Measurements from ENCODE around the gene RNF112. TPM values are rescaled to one million over a fixed set of nuclear protein-coding genes. Genes with fewer than 3 reads are reported as not detected.

The RNF112 gene
- total RNA-seq, 1 experiment from 2014 or later = 0.10 TPM

GRCh38 chr17:19363114-19363438 lies 48.0 kb upstream of the RNF112 start:
- DNase-seq (ENCODE audit: low read depth, low spot score) = no peak
- H3K4me1 ChIP-seq (ENCODE audit: control insufficient read depth, insufficient read depth, low read length) = peaks cover 5% of the 10 kb centered on the region
- no peaks in the 10 kb centered on the region; the same call in 1 of the 2 replicates for H3K36me3 ChIP-seq (ENCODE audit: control insufficient read depth, insufficient read depth, low read length)
- TF ChIP-seq TCF7L2 (IDR thresholded peaks at IDR 0.05; ENCODE audit: low read depth, low read length) = no peak
- TF ChIP-seq REST (IDR thresholded peaks at IDR 0.05; ENCODE audit: insufficient read depth in 1 of 2, low read depth in 2 of 2, low read length in 1 of 2) = no peak
- TF ChIP-seq POLR2AphosphoS5 (IDR thresholded peaks at IDR 0.05; ENCODE audit: low read depth, low read length) = no peak
- no peak for TF ChIP-seq SIN3A (IDR thresholded peaks at IDR 0.05; ENCODE audit: borderline replicate concordance, insufficient read depth, low read depth, low read length)
- TF ChIP-seq CTCF (IDR thresholded peaks at IDR 0.05) = no peak
- intact Hi-C loops (cut with micrococcal nuclease; ENCODE audit: unreplicated experiment) = loop anchor here (2.0 kb wide), 1 partner anchor 84 kb away; no protein-coding TSS in a partner anchor
- ChIA-PET POLR2A (no interaction called here), CTCF (interaction anchor here (0.6 to 1.3 kb wide), 5 partner anchors 15 to 163 kb away, joined by 3 to 8 read pairs (median 6); no protein-coding TSS in a partner anchor)
- in situ Hi-C loops (cut with HindIII; ENCODE audit: low pct_unique_long_range_greater_than_20kb, low sequenced_read_pairs) = no loop called here
- ATAC-seq = no peak
- H3K27ac ChIP-seq (ENCODE audit: low read length) = no peak overlapping the region; the same call in 1 of the 2 replicates
- H3K9me3 ChIP-seq (ENCODE audit: control insufficient read depth, insufficient read depth, low read depth, low read length) = no peaks in the 10 kb centered on the region
- no peaks in the 10 kb centered on the region for H3K27me3 ChIP-seq (ENCODE audit: control insufficient read depth, insufficient read depth, low read length)
- BruUV-seq (replicated peaks) = no TSS peak
- peak overlapping the region; percentile 58 to 79 for H3K4me3 ChIP-seq (ENCODE audit: low read depth in 2 of 2, low read length in 2 of 2)

DNA sequence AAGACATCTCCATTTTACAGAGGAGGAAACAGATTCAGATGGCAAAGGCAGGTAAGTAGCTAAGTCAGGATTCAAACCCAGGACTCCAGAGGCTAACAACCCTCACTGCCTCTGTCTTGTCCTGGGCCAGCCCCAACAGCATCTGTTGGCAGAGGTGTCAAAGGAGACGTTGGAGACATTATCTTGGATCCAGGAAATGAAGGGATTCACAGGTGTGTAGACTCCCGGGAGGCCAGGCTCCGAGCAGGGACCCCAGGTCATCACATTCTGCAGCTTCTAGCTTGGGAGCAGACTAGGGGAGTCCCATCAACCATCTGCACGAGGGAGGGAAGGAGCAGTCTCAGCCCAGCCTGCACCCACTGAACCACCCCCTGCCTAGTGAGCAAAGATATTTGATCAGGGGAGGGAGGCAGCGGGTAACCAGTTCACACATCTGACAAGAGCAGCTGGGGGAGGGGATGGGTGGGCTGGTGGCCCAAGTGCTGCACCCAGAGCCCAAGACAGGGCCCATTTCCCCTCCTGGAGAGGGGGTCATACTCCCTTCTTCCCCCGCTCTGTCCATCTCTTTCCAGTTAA lies 47.5 kb upstream of the RNF112 start:
- peaks cover 5% of the 10 kb centered on the region for H3K4me1 ChIP-seq (ENCODE audit: control insufficient read depth, insufficient read depth, low read length)
- H3K4me3 ChIP-seq (ENCODE audit: low read depth in 2 of 2, low read length in 2 of 2) = peak overlapping the region in 1 of 2 experiments; percentile 79; a peak in 2 of 4 replicates
- H3K27me3 ChIP-seq (ENCODE audit: control insufficient read depth, insufficient read depth, low read length) = no peaks in the 10 kb centered on the region
- BruUV-seq (replicated peaks) = no TSS peak
- H3K9me3 ChIP-seq (ENCODE audit: control insufficient read depth, insufficient read depth, low read depth, low read length) = no peaks in the 10 kb centered on the region
- POLR2A ChIA-PET = interaction anchor here (0.5 kb wide), 1 partner anchor 81 kb away, joined by 4 read pairs; no protein-coding TSS in a partner anchor
- TF ChIP-seq CTCF (IDR thresholded peaks at IDR 0.05) = no peak
- no peak for TF ChIP-seq POLR2AphosphoS5 (IDR thresholded peaks at IDR 0.05; ENCODE audit: low read depth, low read length)
- TF ChIP-seq SIN3A (IDR thresholded peaks at IDR 0.05; ENCODE audit: borderline replicate concordance, insufficient read depth, low read depth, low read length) = no peak
- TF ChIP-seq TCF7L2 (IDR thresholded peaks at IDR 0.05; ENCODE audit: low read depth, low read length) = no peak
- TF ChIP-seq REST (IDR thresholded peaks at IDR 0.05; ENCODE audit: insufficient read depth in 1 of 2, low read depth in 2 of 2, low read length in 1 of 2) = no peak
- CTCF ChIA-PET = interaction anchor here (1.1 to 1.3 kb wide), 4 partner anchors 14 to 150 kb away, joined by 3 to 8 read pairs (median 7); no protein-coding TSS in a partner anchor
- ATAC-seq = no peak
- H3K27ac ChIP-seq (ENCODE audit: low read length) = no peak overlapping the region
- in situ Hi-C loops (cut with HindIII; ENCODE audit: low pct_unique_long_range_greater_than_20kb, low sequenced_read_pairs) (no loop called here), intact Hi-C loops (cut with micrococcal nuclease; ENCODE audit: unreplicated experiment) (loop anchor here (2.0 kb wide), 1 partner anchor 83 kb away; no protein-coding TSS in a partner anchor)
- H3K36me3 ChIP-seq (ENCODE audit: control insufficient read depth, insufficient read depth, low read length) = no peaks in the 10 kb centered on the region; the same call in 1 of the 2 replicates
- no peak for DNase-seq (ENCODE audit: low read depth, low spot score)
